Endothelial cell of umbilical vein (primary cell): Measurements from ENCODE around the gene CD300LF. TPM values are rescaled to one million over a fixed set of nuclear protein-coding genes. Genes with fewer than 3 reads are reported as not detected.

Experiments used
- BruUV-seq: library from RNA; stranded (reverse); fragments of 400-500 nt; replicated peaks from 2 replicates; lab custom pipeline; 2021; lab: Mats Ljungman, UMichigan
- CTCF ChIA-PET: fragments of 300-600, 350-600 bp; sonication (Branson Sonifier 250); formaldehyde crosslinking; loops from one replicate; lab custom pipeline; 2021; ENCODE audit warnings: antibody characterized with exemption, inconsistent platforms; lab: Charles Lee
- POLR2A ChIA-PET: fragments of 300-600, 350-600 bp; sonication (Branson Sonifier 250); formaldehyde crosslinking; loops from one replicate; lab custom pipeline; 2021; ENCODE audit warnings: antibody characterized with exemption, inconsistent platforms; lab: Charles Lee
- DNase-seq: peaks from one replicate; pipeline ENCODE4 v3.0.0-alpha.2; 2011; ENCODE audit warnings: low read depth, low spot score
- FAIRE-seq: peaks from 2 replicates; lab custom pipeline; 2011; peaks lifted over from hg19 to GRCh38; lab: Jason Lieb, UNC
- H2AFZ ChIP-seq: 2 replicates; pipeline ENCODE4 v1.6.0; 2012; ENCODE audit warnings: low read depth, low read length, control low read depth, inconsistent platforms
- H3K27ac ChIP-seq: 2 replicates; pipeline ENCODE4 v1.5.1; 2011; ENCODE audit warnings: low read depth, mild to moderate bottlenecking, control low read depth, low read length, moderate library complexity; ENCODE audit not compliant: insufficient read depth
- H3K27me3 ChIP-seq, 2 experiments: 2 replicates each; pipeline versions ENCODE4 v1.6.0 to v1.6.1; 2011; ENCODE audit warnings: low read length in 2 of 2, mixed read lengths in 1 of 2; ENCODE audit not compliant: control insufficient read depth in 2 of 2, insufficient read depth in 2 of 2
- H3K36me3 ChIP-seq, 2 experiments: 2 replicates in 1 of 2; 3 replicates in 1 of 2; pipeline ENCODE4 v1.5.1; 2011; ENCODE audit warnings: low read length in 2 of 2, mild to moderate bottlenecking in 1 of 2, moderate library complexity in 1 of 2; ENCODE audit not compliant: control insufficient read depth in 2 of 2, insufficient read depth in 2 of 2; ENCODE audit errors: extremely low read depth in 1 of 2
- H3K4me1 ChIP-seq: 3 replicates; pipeline ENCODE4 v1.5.1; 2011; ENCODE audit warnings: mild to moderate bottlenecking, low read length; ENCODE audit not compliant: control insufficient read depth, insufficient read depth; ENCODE audit errors: extremely low read depth
- H3K4me2 ChIP-seq: 2 replicates; pipeline ENCODE4 v1.6.1; 2011; ENCODE audit warnings: low read length, control low read depth, mixed read lengths; ENCODE audit not compliant: insufficient read depth
- H3K4me3 ChIP-seq, 3 experiments: fragments of 200-600 bp in 1 of 3; sonication (generic), shearing (Covaris generic) in 1 of 3; replicated peaks in 1 of 3; 2 replicates each; pipeline ENCODE4 v1.5.1; 2011 to 2016; ENCODE audit warnings: control low read depth in 3 of 3, low read length in 3 of 3, mild to moderate bottlenecking in 2 of 3, inconsistent platforms in 1 of 3, low read depth in 1 of 3, moderate library complexity in 1 of 3; ENCODE audit not compliant: insufficient read depth in 1 of 3
- H3K79me2 ChIP-seq: 2 replicates; pipeline ENCODE4 v1.6.0; 2012; ENCODE audit warnings: low read length, inconsistent platforms; ENCODE audit not compliant: control insufficient read depth, insufficient read depth
- H3K9ac ChIP-seq: replicated peaks from 2 replicates; pipeline ENCODE3; 2011; ENCODE audit warnings: low read length, control low read depth; ENCODE audit not compliant: insufficient read depth; ENCODE audit errors: extremely low read depth
- H3K9me1 ChIP-seq: replicated peaks from 3 replicates; pipeline ENCODE4 v1.6.0; 2011; ENCODE audit warnings: mild to moderate bottlenecking, low read length; ENCODE audit not compliant: control insufficient read depth, insufficient read depth; ENCODE audit errors: extremely low read depth
- H3K9me3 ChIP-seq: replicated peaks from 2 replicates; pipeline ENCODE4 v1.5.1; 2012; ENCODE audit warnings: low read length, inconsistent platforms; ENCODE audit not compliant: control insufficient read depth, insufficient read depth
- H4K20me1 ChIP-seq: replicated peaks from 2 replicates; pipeline ENCODE3; 2011; ENCODE audit warnings: mild to moderate bottlenecking, low read length; ENCODE audit not compliant: control insufficient read depth, insufficient read depth; ENCODE audit errors: extremely low read depth
- CTCF ChIP-seq, 2 donors: IDR thresholded peaks; 1 replicate in 1 of 2; 2 replicates in 1 of 2; pipeline ENCODE4 v1.5.1; 2011; ENCODE audit warnings: low read length in 2 of 2, mild to moderate bottlenecking in 2 of 2, moderate library complexity in 2 of 2, control low read depth in 1 of 2, inconsistent platforms in 1 of 2, low read depth in 1 of 2; ENCODE audit not compliant: insufficient read depth in 1 of 2; ENCODE audit errors: extremely low read depth in 1 of 2
- EZH2 ChIP-seq: IDR thresholded peaks from 2 replicates; pipeline ENCODE4 v1.6.1; 2012; ENCODE audit warnings: borderline replicate concordance, low read depth, mild to moderate bottlenecking, moderate library complexity, low read length, inconsistent platforms; ENCODE audit not compliant: severe bottlenecking
- FOS ChIP-seq: IDR thresholded peaks from 2 replicates; pipeline ENCODE4 v1.6.1; 2011; ENCODE audit warnings: mild to moderate bottlenecking, low read length, moderate library complexity, borderline replicate concordance; ENCODE audit not compliant: insufficient read depth
- GATA2 ChIP-seq: IDR thresholded peaks from 2 replicates; pipeline ENCODE4 v1.7.0; 2011; ENCODE audit warnings: low read depth, mild to moderate bottlenecking, moderate library complexity, mixed read lengths, low read length; ENCODE audit not compliant: insufficient read length, insufficient read depth
- JUN ChIP-seq: IDR thresholded peaks from 2 replicates; pipeline ENCODE4 v1.6.1; 2011; ENCODE audit warnings: borderline replicate concordance, low read depth; ENCODE audit not compliant: insufficient read length, insufficient read depth
- MAX ChIP-seq: IDR thresholded peaks from 2 replicates; pipeline ENCODE4 v1.6.1; 2011; ENCODE audit not compliant: insufficient read depth, insufficient read length
- MYC ChIP-seq: IDR thresholded peaks from one replicate; pipeline ENCODE4 v1.6.1; 2011; ENCODE audit warnings: mild to moderate bottlenecking, low read depth, low read length
- POLR2A ChIP-seq: IDR thresholded peaks from 2 replicates; pipeline ENCODE4 v1.6.1; 2012; ENCODE audit warnings: low read depth, mild to moderate bottlenecking, control low read depth, low read length
- POLR2AphosphoS5 ChIP-seq: IDR thresholded peaks from 2 replicates; pipeline ENCODE4 v1.6.1; 2012; ENCODE audit warnings: low read depth, mild to moderate bottlenecking, control low read depth, low read length, moderate library complexity; ENCODE audit not compliant: insufficient read depth
- dilution Hi-C: fragments of 300-500 bp; cut with MboI; formaldehyde crosslinking; loops from one replicate; pipeline ENCODE4 v1.15.0; 2019; ENCODE audit warnings: low sequenced_read_pairs; ENCODE audit not compliant: extremely low pct_ligation_motif_present
- intact Hi-C: fragments of 100-400 bp; cut with micrococcal nuclease; formaldehyde crosslinking; loops from one replicate; pipeline ENCODE4 v1.10.0; 2022
- polyA plus RNA-seq, 4 experiments: library from polyadenylated mRNA; depleted of rRNA in 3 of 4; stranded (reverse) in 3 of 4; unstranded in 1 of 4; fragments of >200 nt; gene quantifications; 2 replicates each; pipeline versions ENCODE4 v1.2.1 to v1.2.3, GENCODE V29; 2011 to 2012; ENCODE audit warnings: missing spikeins in 1 of 4
- total RNA-seq: library from RNA; stranded (reverse); gene quantifications from 2 replicates; pipeline ENCODE4 v1.2.3, GENCODE V29; 2021

The CD300LF gene
- total and polyA plus RNA-seq, 2 donors (not counting 3 experiments of a cell fraction or from before 2014, with no cell fraction given), result not detected

- no peaks in the 10 kb centered on the region for H3K4me1 ChIP-seq
- no peak overlapping the region for H3K4me2 ChIP-seq
- H4K20me1 ChIP-seq, result no peaks in the 10 kb centered on the region
- no peaks in the 10 kb centered on the region for H3K79me2 ChIP-seq
- no peak overlapping the region for H2AFZ ChIP-seq
- dilution Hi-C loops, result no loop called here
- no peaks in the 10 kb centered on the region for H3K9me3 ChIP-seq
- no TSS peak for BruUV-seq
- no peaks in the 10 kb centered on the region for H3K9me1 ChIP-seq
- DNase-seq, result no peak
- no peak for FAIRE-seq
- ChIA-PET POLR2A (no interaction called here), CTCF (interaction anchor here (1.0 kb wide), 1 partner anchor 75 kb away, joined by 3 read pairs; no protein-coding TSS in a partner anchor)
- no peak overlapping the region for H3K9ac ChIP-seq
- no peak overlapping the region for H3K27ac ChIP-seq
- H3K36me3 ChIP-seq, result no peaks in the 10 kb centered on the region
- H3K4me3 ChIP-seq, result no peak overlapping the region
- H3K27me3 ChIP-seq, result peaks cover 14 to 15% of the 10 kb centered on the region in 2 experiments
- TF ChIP-seq POLR2A (no peak), MYC (no peak), FOS (no peak), JUN (no peak), MAX (no peak), POLR2AphosphoS5 (no peak)
- intact Hi-C loops, result no loop called here
These were observed 19.5 kb upstream of the CD300LF start for GRCh38 chr17:74732042-74732867.

GRCh38 chr17:74731347-74731605, 18.6 kb upstream of the CD300LF start:
- intact Hi-C loops (no loop called here), dilution Hi-C loops (no loop called here)
- Histone ChIP-seq H4K20me1 (no peaks in the 10 kb centered on the region), H3K9me3 (no peaks in the 10 kb centered on the region), H3K4me1 (no peaks in the 10 kb centered on the region), H3K9me1 (no peaks in the 10 kb centered on the region), H3K27me3 (peaks cover 6 to 8% of the 10 kb centered on the region in 2 experiments), H3K36me3 (no peaks in the 10 kb centered on the region), H3K4me2 (no peak overlapping the region), H3K79me2 (no peaks in the 10 kb centered on the region), H3K27ac (no peak overlapping the region), H2AFZ (no peak overlapping the region), H3K9ac (no peak overlapping the region), H3K4me3 (no peak overlapping the region)
- no peak for TF ChIP-seq POLR2AphosphoS5
- no peak for TF ChIP-seq GATA2
- no peak for TF ChIP-seq CTCF (IDR thresholded peaks at IDR 0.05; ENCODE audit: extremely low read depth in 1 of 2, insufficient read depth in 1 of 2, low read depth in 1 of 2, low read length in 2 of 2)
- no peak for TF ChIP-seq MAX
- no peak for TF ChIP-seq MYC
- no peak for TF ChIP-seq POLR2A
- TF ChIP-seq JUN, result no peak
- TF ChIP-seq EZH2, result no peak
- TF ChIP-seq FOS, result no peak
- no peak for DNase-seq
- no peak for FAIRE-seq
- CTCF ChIA-PET, result no interaction called here
- no TSS peak for BruUV-seq
- POLR2A ChIA-PET, result no interaction called here
